OCI-LY7 (cell line): Measurements from ENCODE around the gene ZNF439. TPM values are rescaled to one million over a fixed set of nuclear protein-coding genes. Genes with fewer than 3 reads are reported as not detected.
A peak's percentile ranks its signal among the peaks of the same experiment; 100 is the strongest.
"Not testable (repeated sequence)": the region's sequence is repeated elsewhere in the genome, so short reads cannot be mapped to it uniquely, and the experiment has no call there.

Source experiments
- BruUV-seq: library from RNA; stranded (reverse); fragments of 400-500 nt; replicated peaks from 2 replicates; lab custom pipeline; 2021; lab: Mats Ljungman, UMichigan
- CTCF ChIA-PET: fragments of 300-600 bp; sonication (Branson Sonifier 250); formaldehyde crosslinking; loops from one replicate; lab custom pipeline; 2022; ENCODE audit warnings: antibody characterized with exemption; ENCODE audit not compliant: unreplicated experiment; lab: Charles Lee
- POLR2A ChIA-PET: fragments of 300-600 bp; sonication (Branson Sonifier 250); formaldehyde crosslinking; loops from one replicate; lab custom pipeline; 2022; ENCODE audit warnings: antibody characterized with exemption; lab: Charles Lee
- DNase-seq: peaks from one replicate; pipeline ENCODE4 v3.0.0-alpha.2; 2015; ENCODE audit warnings: low spot score
- H2AFZ ChIP-seq: fragments of 200-600 bp; sonication (generic), shearing (Covaris generic); 2 replicates; pipeline ENCODE4 v1.6.1; 2014; ENCODE audit warnings: mild to moderate bottlenecking, antibody characterized with exemption, low read length, moderate library complexity
- H3K27ac ChIP-seq: fragments of 200-600 bp; sonication (generic); 2 replicates; pipeline ENCODE4 v1.5.1; 2014; ENCODE audit warnings: mixed run types, low read depth, mild to moderate bottlenecking, moderate library complexity, low read length, inconsistent platforms; ENCODE audit not compliant: poor library complexity, severe bottlenecking
- H3K36me3 ChIP-seq: fragments of 200-600 bp; sonication (generic); 2 replicates; pipeline ENCODE4 v1.6.1; 2014; ENCODE audit warnings: mild to moderate bottlenecking, antibody characterized with exemption, low read length, moderate library complexity, mixed read lengths; ENCODE audit not compliant: insufficient read depth
- H3K4me1 ChIP-seq: fragments of 200-600 bp; sonication (generic); 2 replicates; pipeline ENCODE4 v1.5.1; 2014; ENCODE audit warnings: mild to moderate bottlenecking, low read length; ENCODE audit not compliant: insufficient read depth, poor library complexity, severe bottlenecking
- H3K4me2 ChIP-seq: fragments of 200-600 bp; sonication (generic); 2 replicates; pipeline ENCODE4 v1.6.1; 2014; ENCODE audit warnings: mild to moderate bottlenecking, low read length
- H3K4me3 ChIP-seq: fragments of 200-600 bp; sonication (generic); 2 replicates; pipeline ENCODE4 v1.5.1; 2014; ENCODE audit warnings: mild to moderate bottlenecking, low read depth, low read length; ENCODE audit not compliant: poor library complexity, severe bottlenecking
- H3K79me2 ChIP-seq: fragments of 200-600 bp; sonication (generic); 2 replicates; pipeline ENCODE4 v1.6.1; 2016; ENCODE audit warnings: low read depth, mild to moderate bottlenecking, low read length, moderate library complexity, mixed read lengths; ENCODE audit not compliant: insufficient read depth
- H3K9me2 ChIP-seq: fragments of 200-600 bp; sonication (generic); 2 replicates; pipeline ENCODE4 v1.6.1; 2016; ENCODE audit warnings: mild to moderate bottlenecking, low read length, mixed read lengths; ENCODE audit not compliant: insufficient read depth
- H3K9me3 ChIP-seq: fragments of 200-600 bp; sonication (generic); 2 replicates; pipeline ENCODE4 v1.6.1; 2014; ENCODE audit warnings: mild to moderate bottlenecking, mixed run types, low read length, mixed read lengths
- H4K20me1 ChIP-seq: fragments of 200-600 bp; sonication (generic); 2 replicates; pipeline ENCODE4 v1.6.1; 2014; ENCODE audit warnings: mild to moderate bottlenecking, antibody characterized with exemption, low read length, moderate library complexity, mixed read lengths; ENCODE audit not compliant: insufficient read depth
- CTCF ChIP-seq: fragments of 200-600 bp; sonication (generic); conservative IDR thresholded peaks from 2 replicates; pipeline ENCODE4 v1.5.1; 2014; ENCODE audit warnings: mild to moderate bottlenecking, antibody characterized with exemption, low read length, moderate library complexity, mixed read lengths
- EZH2phosphoT487 ChIP-seq: fragments of 200-600 bp; sonication (generic); IDR thresholded peaks from 2 replicates; pipeline ENCODE4 v1.6.1; 2018; ENCODE audit warnings: low read depth, borderline replicate concordance, mild to moderate bottlenecking, mixed run types, antibody characterized with exemption, low read length, moderate library complexity, mixed read lengths
- intact Hi-C: fragments of 100-400 bp; cut with micrococcal nuclease; formaldehyde crosslinking; loops from one replicate; pipeline ENCODE4 v1.10.0; 2022; ENCODE audit not compliant: unreplicated experiment
- total RNA-seq, 2 experiments: library from RNA; depleted of rRNA in 1 of 2; stranded (reverse); fragments of >200 nt in 1 of 2; shearing (Covaris generic) in 1 of 2; gene quantifications; 2 replicates each; pipeline ENCODE4 v1.2.3, GENCODE V29; 2014 to 2022

ZNF439 gene
- total RNA-seq, 2 experiments from 2014 or later: 33.8 to 40.2 TPM

DNA sequence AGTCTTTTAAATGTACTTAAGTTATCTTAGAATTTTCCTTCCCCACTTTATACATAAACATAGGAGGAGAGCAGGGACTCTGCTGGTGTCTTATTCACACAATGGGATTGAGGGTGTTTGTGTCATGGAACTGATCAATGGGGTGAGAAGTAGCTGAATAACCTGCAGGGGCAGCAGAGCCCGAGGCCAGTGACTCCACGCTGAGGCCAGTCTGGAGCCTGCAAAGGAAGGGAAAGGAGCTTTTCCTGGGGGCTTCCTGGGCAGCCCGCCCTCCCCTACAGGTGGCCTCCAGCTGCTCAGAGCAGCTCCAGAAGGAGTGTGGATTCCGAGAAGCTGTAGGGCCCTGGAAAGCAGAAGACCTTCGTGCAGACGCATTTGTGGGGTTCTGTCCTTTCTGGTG, 911 bp upstream of the ZNF439 start:
- CTCF ChIA-PET, H3K27ac ChIP-seq, H4K20me1 ChIP-seq, H3K4me3 ChIP-seq, DNase-seq, intact Hi-C loops, H3K9me2 ChIP-seq, H3K9me3 ChIP-seq, BruUV-seq: not testable (repeated sequence)
- Histone ChIP-seq H2AFZ (peak overlapping the region; percentile 89; the same call in 1 of the 2 replicates), H3K79me2 (peaks cover 40% of the 10 kb centered on the region; the same call in 1 of the 2 replicates), H3K4me2 (peak overlapping the region; percentile 77), H3K4me1 (peaks cover 20% of the 10 kb centered on the region), H3K36me3 (peaks cover 16% of the 10 kb centered on the region)
- POLR2A ChIA-PET: interaction anchor here (1.0 to 1.4 kb wide), 2 partner anchors 10 to 96 kb away, joined by 3 to 4 read pairs; no protein-coding TSS in a partner anchor
- 0 out of 2 replicates have a peak, but pooled peaks have one; percentile 29 for TF ChIP-seq CTCF

DNA sequence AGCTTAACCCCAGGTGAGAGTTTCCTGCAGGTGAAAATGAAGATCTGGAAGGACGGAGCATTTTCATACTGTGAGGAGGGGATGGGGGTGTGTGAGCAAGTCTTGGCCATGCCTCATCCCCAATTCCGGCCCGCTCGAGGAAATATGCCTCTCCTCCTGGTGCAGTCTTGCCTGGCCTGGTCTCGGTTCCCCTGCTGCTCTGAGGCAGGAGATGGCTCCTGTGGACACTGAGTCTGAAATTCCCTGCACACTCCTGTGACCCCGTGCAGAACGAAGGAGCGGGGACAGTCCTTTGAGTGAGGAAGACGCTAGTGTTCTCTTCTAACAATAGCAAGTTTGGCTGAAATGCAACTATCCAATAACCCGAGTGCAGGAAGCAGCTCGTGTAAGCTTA, 329 bp upstream of the ZNF439 start:
- Histone ChIP-seq H3K4me1 (peaks cover 20% of the 10 kb centered on the region), H3K79me2 (peaks cover 42% of the 10 kb centered on the region; the same call in 1 of the 2 replicates), H4K20me1 (no peaks in the 10 kb centered on the region), H3K36me3 (peaks cover 20% of the 10 kb centered on the region), H3K4me2 (peak overlapping the region; percentile 77), H2AFZ (peak overlapping the region; percentile 89), H3K27ac (peak overlapping the region; percentile 61), H3K9me3 (no peaks in the 10 kb centered on the region; the same call in 1 of the 2 replicates), H3K9me2 (no peaks in the 10 kb centered on the region), H3K4me3 (peak overlapping the region; percentile 79)
- ChIA-PET POLR2A (interaction anchor here (0.5 to 1.4 kb wide), 4 partner anchors 11 to 148 kb away, joined by 3 to 6 read pairs (median 4); no protein-coding TSS in a partner anchor), CTCF (no interaction called here)
- no TSS peak for BruUV-seq
- intact Hi-C loops: no loop called here
- TF ChIP-seq EZH2phosphoT487: no peak
- TF ChIP-seq CTCF: no peak
- DNase-seq: no peak

DNA sequence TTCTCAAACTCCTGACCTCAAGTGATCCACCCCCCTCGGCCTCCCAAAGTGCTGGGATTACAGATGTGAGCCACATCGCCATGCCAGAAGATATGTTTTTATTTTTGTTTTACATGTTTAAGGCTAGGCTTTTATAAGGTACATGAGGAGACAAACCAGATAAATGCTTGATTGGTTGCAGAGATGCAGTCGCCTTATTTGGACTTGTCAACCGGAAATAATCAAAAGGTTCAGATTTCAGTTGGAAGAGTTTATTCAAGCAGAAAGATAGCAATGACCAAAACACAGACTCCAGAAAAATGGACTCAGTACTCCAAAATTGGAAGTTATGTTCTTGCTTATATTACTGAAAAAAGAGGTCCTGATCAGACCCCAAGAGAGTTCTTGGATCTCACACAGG, 1.8 kb downstream of the ZNF439 start:
- H3K79me2 ChIP-seq: peaks cover 47% of the 10 kb centered on the region; the same call in 1 of the 2 replicates
- H3K4me2 ChIP-seq: peak overlapping the region; percentile 77
- H3K9me2 ChIP-seq, BruUV-seq, H4K20me1 ChIP-seq, H2AFZ ChIP-seq, H3K9me3 ChIP-seq, intact Hi-C loops, POLR2A ChIA-PET, CTCF ChIA-PET: not testable (repeated sequence)
- peak overlapping the region; percentile 79 for H3K4me3 ChIP-seq
- H3K27ac ChIP-seq: peak overlapping the region; percentile 61
- H3K36me3 ChIP-seq: peaks cover 39% of the 10 kb centered on the region
- peaks cover 20% of the 10 kb centered on the region for H3K4me1 ChIP-seq
- peak; percentile 11 for DNase-seq
